OCI-LY7 (cell line): ENCODE results near the gene ARHGEF3. TPM values are rescaled to one million over a fixed set of nuclear protein-coding genes. Genes with fewer than 3 reads are reported as not detected.

Source experiments
- BruUV-seq: library from RNA; stranded (reverse); fragments of 400-500 nt; replicated peaks from 2 replicates; lab custom pipeline; 2021; lab: Mats Ljungman, UMichigan
- CTCF ChIA-PET: fragments of 300-600 bp; sonication (Branson Sonifier 250); formaldehyde crosslinking; loops from one replicate; lab custom pipeline; 2022; ENCODE audit warnings: antibody characterized with exemption; ENCODE audit not compliant: unreplicated experiment; lab: Charles Lee
- POLR2A ChIA-PET: fragments of 300-600 bp; sonication (Branson Sonifier 250); formaldehyde crosslinking; loops from one replicate; lab custom pipeline; 2022; ENCODE audit warnings: antibody characterized with exemption; lab: Charles Lee
- DNase-seq: peaks from one replicate; pipeline ENCODE4 v3.0.0-alpha.2; 2015; ENCODE audit warnings: low spot score
- H2AFZ ChIP-seq: fragments of 200-600 bp; sonication (generic), shearing (Covaris generic); 2 replicates; pipeline ENCODE4 v1.6.1; 2014; ENCODE audit warnings: mild to moderate bottlenecking, antibody characterized with exemption, low read length, moderate library complexity
- H3K27ac ChIP-seq: fragments of 200-600 bp; sonication (generic); 2 replicates; pipeline ENCODE4 v1.5.1; 2014; ENCODE audit warnings: mixed run types, low read depth, mild to moderate bottlenecking, moderate library complexity, low read length, inconsistent platforms; ENCODE audit not compliant: poor library complexity, severe bottlenecking
- H3K36me3 ChIP-seq: fragments of 200-600 bp; sonication (generic); 2 replicates; pipeline ENCODE4 v1.6.1; 2014; ENCODE audit warnings: mild to moderate bottlenecking, antibody characterized with exemption, low read length, moderate library complexity, mixed read lengths; ENCODE audit not compliant: insufficient read depth
- H3K4me1 ChIP-seq: fragments of 200-600 bp; sonication (generic); 2 replicates; pipeline ENCODE4 v1.5.1; 2014; ENCODE audit warnings: mild to moderate bottlenecking, low read length; ENCODE audit not compliant: insufficient read depth, poor library complexity, severe bottlenecking
- H3K4me2 ChIP-seq: fragments of 200-600 bp; sonication (generic); 2 replicates; pipeline ENCODE4 v1.6.1; 2014; ENCODE audit warnings: mild to moderate bottlenecking, low read length
- H3K4me3 ChIP-seq: fragments of 200-600 bp; sonication (generic); 2 replicates; pipeline ENCODE4 v1.5.1; 2014; ENCODE audit warnings: mild to moderate bottlenecking, low read depth, low read length; ENCODE audit not compliant: poor library complexity, severe bottlenecking
- H3K79me2 ChIP-seq: fragments of 200-600 bp; sonication (generic); 2 replicates; pipeline ENCODE4 v1.6.1; 2016; ENCODE audit warnings: low read depth, mild to moderate bottlenecking, low read length, moderate library complexity, mixed read lengths; ENCODE audit not compliant: insufficient read depth
- H3K9me2 ChIP-seq: fragments of 200-600 bp; sonication (generic); 2 replicates; pipeline ENCODE4 v1.6.1; 2016; ENCODE audit warnings: mild to moderate bottlenecking, low read length, mixed read lengths; ENCODE audit not compliant: insufficient read depth
- H3K9me3 ChIP-seq: fragments of 200-600 bp; sonication (generic); 2 replicates; pipeline ENCODE4 v1.6.1; 2014; ENCODE audit warnings: mild to moderate bottlenecking, mixed run types, low read length, mixed read lengths
- H4K20me1 ChIP-seq: fragments of 200-600 bp; sonication (generic); 2 replicates; pipeline ENCODE4 v1.6.1; 2014; ENCODE audit warnings: mild to moderate bottlenecking, antibody characterized with exemption, low read length, moderate library complexity, mixed read lengths; ENCODE audit not compliant: insufficient read depth
- CTCF ChIP-seq: fragments of 200-600 bp; sonication (generic); conservative IDR thresholded peaks from 2 replicates; pipeline ENCODE4 v1.5.1; 2014; ENCODE audit warnings: mild to moderate bottlenecking, antibody characterized with exemption, low read length, moderate library complexity, mixed read lengths
- EZH2phosphoT487 ChIP-seq: fragments of 200-600 bp; sonication (generic); IDR thresholded peaks from 2 replicates; pipeline ENCODE4 v1.6.1; 2018; ENCODE audit warnings: low read depth, borderline replicate concordance, mild to moderate bottlenecking, mixed run types, antibody characterized with exemption, low read length, moderate library complexity, mixed read lengths
- intact Hi-C: fragments of 100-400 bp; cut with micrococcal nuclease; formaldehyde crosslinking; loops from one replicate; pipeline ENCODE4 v1.10.0; 2022; ENCODE audit not compliant: unreplicated experiment
- total RNA-seq, 2 experiments: library from RNA; depleted of rRNA in 1 of 2; stranded (reverse); fragments of >200 nt in 1 of 2; shearing (Covaris generic) in 1 of 2; gene quantifications; 2 replicates each; pipeline ENCODE4 v1.2.3, GENCODE V29; 2014 to 2022

ARHGEF3 gene
- total RNA-seq, 2 experiments from 2014 or later = 14.1 to 26.9 TPM

- H4K20me1 ChIP-seq = no peaks in the 10 kb centered on the region
- POLR2A ChIA-PET = interaction anchor here (0.5 to 2.6 kb wide), 7 partner anchors 8 to 240 kb away, joined by 3 to 18 read pairs (median 5); no protein-coding TSS in a partner anchor
- intact Hi-C loops = loop anchor here (5.0 kb wide), 2 partner anchors 80 to 135 kb away; no protein-coding TSS in a partner anchor
Observed at GRCh38 chr3:56782215-56782614, 19.5 kb downstream of the ARHGEF3 start.

GRCh38 chr3:56781762-56782161 is 20.0 kb downstream of the ARHGEF3 start:
- Histone ChIP-seq H3K4me1 (peaks cover 48% of the 10 kb centered on the region), H2AFZ (no peak overlapping the region), H4K20me1 (no peaks in the 10 kb centered on the region), H3K4me3 (no peak overlapping the region), H3K36me3 (no peaks in the 10 kb centered on the region), H3K79me2 (no peaks in the 10 kb centered on the region), H3K9me2 (no peaks in the 10 kb centered on the region), H3K27ac (no peak overlapping the region), H3K4me2 (no peak overlapping the region), H3K9me3 (no peaks in the 10 kb centered on the region)
- DNase-seq = no peak
- ChIA-PET POLR2A (interaction anchor here (1.4 to 2.6 kb wide), 4 partner anchors 9 to 240 kb away, joined by 5 to 18 read pairs (median 8); no protein-coding TSS in a partner anchor), CTCF (interaction anchor here (0.6 to 1.1 kb wide), 3 partner anchors 20 to 141 kb away, joined by 3 to 4 read pairs (median 3); partner anchors contain the start of gene ARHGEF3)
- intact Hi-C loops = loop anchor here (5.0 kb wide), 2 partner anchors 79 to 136 kb away; no protein-coding TSS in a partner anchor
- no TSS peak for BruUV-seq
- TF ChIP-seq EZH2phosphoT487 (no peak), CTCF (no peak)

More at GRCh38 chr3:56782215-56782614, 19.5 kb downstream of the ARHGEF3 start:
- no peak overlapping the region for H3K4me3 ChIP-seq
- peaks cover 52% of the 10 kb centered on the region for H3K4me1 ChIP-seq
- no peak overlapping the region for H3K27ac ChIP-seq
- H2AFZ ChIP-seq = no peak overlapping the region
- H3K4me2 ChIP-seq = no peak overlapping the region
- H3K79me2 ChIP-seq = no peaks in the 10 kb centered on the region
- TF ChIP-seq EZH2phosphoT487 (no peak), CTCF (no peak)
- CTCF ChIA-PET = interaction anchor here (0.6 to 1.1 kb wide), 4 partner anchors 18 to 141 kb away, joined by 3 to 4 read pairs (median 3); partner anchors contain the start of gene ARHGEF3
- no peaks in the 10 kb centered on the region for H3K9me2 ChIP-seq
- H3K36me3 ChIP-seq = no peaks in the 10 kb centered on the region
- no TSS peak for BruUV-seq
- DNase-seq = no peak
- no peaks in the 10 kb centered on the region for H3K9me3 ChIP-seq

GRCh38 chr3:56780936-56781335 is 20.8 kb downstream of the ARHGEF3 start:
- ChIA-PET POLR2A (interaction anchor here (1.2 kb wide), 1 partner anchor 10 kb away, joined by 4 read pairs; no protein-coding TSS in a partner anchor), CTCF (no interaction called here)
- intact Hi-C loops = loop anchor here (5.0 kb wide), 2 partner anchors 79 to 136 kb away; no protein-coding TSS in a partner anchor
- no peak for DNase-seq
- no peaks in the 10 kb centered on the region for H3K36me3 ChIP-seq
- no peak overlapping the region for H3K4me2 ChIP-seq
- no peak overlapping the region for H3K4me3 ChIP-seq
- H3K79me2 ChIP-seq = no peaks in the 10 kb centered on the region
- H4K20me1 ChIP-seq = no peaks in the 10 kb centered on the region
- H2AFZ ChIP-seq = no peak overlapping the region
- TF ChIP-seq CTCF (no peak), EZH2phosphoT487 (no peak)
- peaks cover 43% of the 10 kb centered on the region for H3K4me1 ChIP-seq
- H3K27ac ChIP-seq = no peak overlapping the region
- H3K9me3 ChIP-seq = no peaks in the 10 kb centered on the region
- BruUV-seq = no TSS peak
- no peaks in the 10 kb centered on the region for H3K9me2 ChIP-seq
